NCI-H226 (cell line): ENCODE measurements around the gene HTD2.

Experiments used
- DNase-seq: peaks from one replicate; pipeline ENCODE4 v3.0.0-alpha.2; 2015

Gene HTD2

DNA sequence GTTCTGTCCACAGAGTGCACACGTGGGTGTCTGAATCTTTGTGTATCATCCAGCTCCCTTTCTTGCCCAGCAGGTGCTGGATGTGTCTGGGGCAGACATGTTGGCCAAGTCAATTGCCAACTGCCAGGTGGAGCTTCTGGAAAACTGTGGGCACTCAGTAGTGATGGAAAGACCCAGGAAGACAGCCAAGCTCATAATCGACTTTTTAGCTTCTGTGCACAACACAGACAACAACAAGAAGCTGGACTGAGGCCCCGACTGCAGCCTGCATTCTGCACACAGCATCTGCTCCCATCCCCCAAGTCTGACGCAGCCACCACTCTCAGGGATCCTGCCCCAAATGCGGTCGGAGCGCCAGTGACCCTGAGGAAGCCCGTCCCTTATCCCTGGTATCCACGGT, 12.8 kb upstream of the HTD2 start:
- no peak for DNase-seq

DNA sequence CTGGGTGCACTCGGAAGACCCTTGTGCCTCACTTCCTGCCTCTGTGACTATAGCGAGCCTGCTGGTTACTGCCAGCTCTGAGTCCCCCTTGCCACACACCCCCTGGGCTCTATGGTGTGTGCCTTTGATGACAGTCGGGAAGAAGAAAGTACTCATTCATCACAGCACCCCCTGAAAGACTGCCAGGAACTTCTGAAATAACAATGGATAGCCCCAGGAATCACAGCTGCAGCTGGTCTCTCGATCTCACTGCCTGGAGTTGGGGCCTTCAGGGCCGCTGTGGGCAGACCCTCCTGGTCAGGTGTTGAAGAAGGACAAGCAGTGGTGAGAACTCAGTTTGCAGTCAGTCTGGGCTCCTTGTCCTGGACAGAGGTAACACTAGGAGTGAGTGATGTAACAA, 10.1 kb upstream of the HTD2 start:
- no peak for DNase-seq

DNA sequence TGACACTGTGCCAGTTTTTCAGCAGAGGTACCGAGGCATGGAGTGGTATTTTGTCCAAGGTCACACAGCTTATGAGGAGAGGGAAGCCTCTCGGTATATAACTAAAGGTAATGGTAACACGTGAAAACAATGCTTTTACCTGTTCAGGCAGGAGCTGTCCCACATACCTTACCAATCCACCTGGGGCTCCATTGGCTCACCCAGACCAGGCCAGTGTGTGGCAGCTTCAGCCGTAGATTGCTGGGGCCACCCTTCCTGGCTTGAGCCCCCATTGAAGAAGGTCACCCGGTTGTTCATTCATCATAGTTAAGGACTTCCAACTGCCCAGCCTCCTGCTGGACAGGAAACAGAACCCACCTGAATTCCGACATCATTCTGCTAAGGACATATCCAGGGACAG, 9.5 kb upstream of the HTD2 start:
- DNase-seq: no peak

DNA sequence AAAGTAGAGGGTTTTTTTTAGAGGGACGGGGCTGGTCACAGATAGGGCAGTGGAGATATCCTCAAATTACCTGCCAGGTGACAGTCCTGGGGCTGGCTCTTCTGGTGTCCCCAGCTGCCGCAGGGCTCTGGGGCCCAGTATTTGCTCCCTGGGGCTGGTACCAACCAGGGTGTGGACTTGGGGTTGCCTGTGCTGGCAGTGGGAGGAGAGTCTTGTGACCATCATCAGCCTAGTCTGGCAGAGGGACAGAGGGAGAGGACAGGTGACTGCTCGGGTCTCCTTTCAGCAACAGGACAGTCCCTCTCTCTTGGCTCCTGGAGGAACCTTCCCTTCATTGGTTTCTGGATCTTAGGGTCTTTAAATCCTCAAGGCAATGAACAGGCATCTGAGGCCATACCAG, 8.1 kb upstream of the HTD2 start:
- DNase-seq: no peak

DNA sequence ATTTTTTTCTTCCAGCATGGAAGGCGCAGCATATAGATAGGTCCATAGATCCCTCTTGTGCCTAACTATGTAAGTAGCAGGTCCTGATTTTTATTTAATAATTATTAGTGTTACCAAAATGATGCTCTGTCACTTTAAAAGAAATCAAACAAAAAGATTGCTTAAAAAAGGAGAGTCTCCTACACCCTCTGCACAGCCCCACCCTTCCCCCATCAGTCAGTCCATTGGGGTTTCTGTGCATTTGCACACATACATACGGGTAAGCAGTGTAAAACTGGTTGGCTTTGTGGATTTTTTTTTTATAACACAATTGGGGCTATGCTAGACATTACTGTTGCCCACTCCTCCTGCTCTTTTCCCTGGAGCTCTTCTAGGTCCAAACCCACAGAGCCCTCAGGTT, 7.2 kb upstream of the HTD2 start:
- DNase-seq: no peak

DNA sequence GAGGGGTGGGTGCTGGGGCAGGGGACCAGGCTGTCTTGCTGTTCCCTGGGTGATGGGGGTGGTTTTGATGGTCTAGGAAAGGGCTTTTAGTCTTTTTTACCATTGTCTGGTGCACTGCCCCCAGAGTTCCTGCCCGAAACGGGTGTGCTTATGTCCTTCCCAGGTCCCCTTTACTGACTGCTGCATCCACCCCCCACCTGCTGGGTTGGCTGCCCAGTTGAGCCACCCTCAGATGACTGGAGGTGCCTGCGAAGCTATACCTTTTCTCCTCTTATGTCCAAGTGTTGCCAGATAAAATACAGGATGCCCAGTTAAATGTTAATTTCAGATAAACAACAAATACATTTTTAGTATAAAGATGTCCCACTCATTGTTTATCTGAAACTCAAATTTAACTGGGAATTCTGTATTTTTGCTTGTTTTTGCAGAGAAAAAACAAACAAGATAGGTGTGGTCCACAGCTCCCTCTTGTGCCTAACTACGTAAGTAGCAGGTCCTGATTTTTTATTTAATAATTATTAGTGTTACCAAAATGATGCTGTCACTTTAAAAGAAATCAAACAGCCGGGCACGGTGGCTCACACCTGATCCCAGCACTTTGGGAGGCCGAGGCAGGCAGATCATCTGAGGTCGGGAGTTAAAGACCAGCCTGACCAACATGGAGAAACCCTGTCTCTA, 6.3 kb upstream of the HTD2 start:
- DNase-seq: no peak

DNA sequence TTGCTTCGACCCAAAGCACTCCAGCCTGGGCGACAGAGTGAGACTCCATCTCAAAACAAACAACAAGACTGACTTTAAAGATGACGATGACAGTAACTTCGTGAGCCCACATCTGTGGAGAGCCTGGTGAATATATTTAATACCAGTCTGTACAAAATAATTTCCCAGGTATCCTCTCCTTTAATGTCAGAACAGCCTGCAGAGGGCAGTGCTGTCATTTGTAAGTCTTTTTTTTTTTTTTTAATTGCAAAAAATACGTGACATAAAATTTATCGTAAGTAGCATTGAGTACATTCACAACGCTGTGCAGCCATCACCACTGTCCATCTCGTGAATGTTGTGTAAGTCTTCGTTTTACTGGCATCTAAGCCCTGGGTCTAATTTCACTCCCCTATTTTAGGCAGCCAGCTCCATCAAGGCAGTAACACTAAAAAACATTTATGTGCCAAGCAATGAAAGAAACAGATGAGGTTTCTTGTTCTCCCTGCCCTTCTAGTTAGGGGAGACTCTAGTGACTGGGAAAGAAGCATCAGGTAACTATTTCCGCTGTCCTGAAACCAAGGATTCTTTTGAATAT, 1.4 kb downstream of the HTD2 start:
- DNase-seq: no peak

DNA sequence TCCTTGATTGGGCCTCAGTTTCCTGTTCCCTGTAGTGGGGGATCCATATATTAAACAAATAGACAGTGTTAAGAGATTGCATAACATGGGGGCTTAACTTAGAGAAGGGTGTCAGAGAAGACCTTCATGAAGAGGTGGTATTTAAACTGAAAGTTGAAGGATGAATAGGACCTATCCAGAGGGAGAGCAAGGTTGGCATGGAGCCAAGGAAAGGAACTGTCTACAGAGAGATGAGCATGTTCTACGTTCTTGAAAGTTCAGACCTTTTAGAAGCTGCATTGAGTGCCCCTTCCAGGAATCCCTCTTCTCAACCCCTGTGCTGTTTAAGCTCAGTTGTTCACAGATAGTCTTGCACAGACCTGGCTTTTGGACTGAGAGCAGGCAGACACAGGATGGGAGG, 2.4 kb downstream of the HTD2 start:
- DNase-seq: no peak

DNA sequence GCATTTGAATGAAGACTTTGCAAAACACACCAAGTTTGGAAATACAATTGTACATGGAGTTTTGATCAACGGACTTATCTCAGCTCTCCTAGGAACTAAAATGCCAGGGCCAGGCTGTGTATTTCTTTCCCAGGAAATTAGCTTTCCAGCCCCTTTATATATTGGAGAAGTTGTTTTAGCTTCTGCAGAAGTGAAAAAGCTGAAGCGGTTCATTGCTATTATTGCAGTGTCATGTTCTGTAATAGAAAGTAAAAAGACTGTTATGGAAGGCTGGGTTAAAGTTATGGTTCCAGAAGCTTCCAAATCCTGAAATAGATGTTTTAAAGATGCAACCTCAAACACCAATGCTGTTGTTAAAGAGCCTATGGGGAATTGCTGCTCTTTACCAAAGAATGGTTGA, 11.5 kb downstream of the HTD2 start:
- DNase-seq: no peak

DNA sequence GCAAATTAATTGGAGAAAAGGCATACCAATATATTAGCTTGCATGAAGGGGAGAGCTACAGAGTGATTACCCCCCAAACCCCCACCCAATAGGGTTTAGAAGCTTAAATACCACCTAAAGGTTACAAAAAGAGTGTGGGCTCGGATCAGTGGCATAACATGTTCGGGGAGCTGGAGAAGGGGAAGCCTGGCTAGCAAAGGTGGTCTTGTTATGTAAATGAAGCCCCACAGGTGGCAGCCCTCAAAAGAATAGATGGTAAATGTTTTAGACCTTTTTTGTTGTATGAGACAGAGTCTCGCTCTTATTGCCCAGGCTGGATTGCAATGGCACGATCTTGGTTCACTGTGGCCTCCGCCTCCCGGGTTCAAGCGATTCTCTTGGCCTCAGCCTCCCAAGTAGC, 15.5 kb downstream of the HTD2 start:
- no peak for DNase-seq

DNA sequence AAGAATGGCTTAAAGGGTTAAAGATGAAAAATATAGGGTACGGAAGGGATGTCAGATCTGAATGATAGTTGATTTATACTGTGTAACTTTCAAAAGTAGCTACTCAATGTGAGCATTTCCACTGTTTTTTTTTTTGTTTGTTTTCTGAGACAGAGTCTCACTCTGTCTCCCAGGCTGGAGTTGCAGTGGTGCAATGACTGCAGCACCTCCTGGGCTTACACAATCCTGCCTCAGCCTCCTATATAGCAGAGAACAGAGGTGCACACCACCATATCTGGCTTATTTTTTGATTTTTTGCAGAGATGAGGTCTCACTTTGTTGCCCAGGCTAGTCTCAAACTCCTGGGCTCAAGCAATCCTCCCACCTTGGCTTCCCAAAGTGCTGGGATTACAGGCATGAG, 16.5 kb downstream of the HTD2 start:
- no peak for DNase-seq

DNA sequence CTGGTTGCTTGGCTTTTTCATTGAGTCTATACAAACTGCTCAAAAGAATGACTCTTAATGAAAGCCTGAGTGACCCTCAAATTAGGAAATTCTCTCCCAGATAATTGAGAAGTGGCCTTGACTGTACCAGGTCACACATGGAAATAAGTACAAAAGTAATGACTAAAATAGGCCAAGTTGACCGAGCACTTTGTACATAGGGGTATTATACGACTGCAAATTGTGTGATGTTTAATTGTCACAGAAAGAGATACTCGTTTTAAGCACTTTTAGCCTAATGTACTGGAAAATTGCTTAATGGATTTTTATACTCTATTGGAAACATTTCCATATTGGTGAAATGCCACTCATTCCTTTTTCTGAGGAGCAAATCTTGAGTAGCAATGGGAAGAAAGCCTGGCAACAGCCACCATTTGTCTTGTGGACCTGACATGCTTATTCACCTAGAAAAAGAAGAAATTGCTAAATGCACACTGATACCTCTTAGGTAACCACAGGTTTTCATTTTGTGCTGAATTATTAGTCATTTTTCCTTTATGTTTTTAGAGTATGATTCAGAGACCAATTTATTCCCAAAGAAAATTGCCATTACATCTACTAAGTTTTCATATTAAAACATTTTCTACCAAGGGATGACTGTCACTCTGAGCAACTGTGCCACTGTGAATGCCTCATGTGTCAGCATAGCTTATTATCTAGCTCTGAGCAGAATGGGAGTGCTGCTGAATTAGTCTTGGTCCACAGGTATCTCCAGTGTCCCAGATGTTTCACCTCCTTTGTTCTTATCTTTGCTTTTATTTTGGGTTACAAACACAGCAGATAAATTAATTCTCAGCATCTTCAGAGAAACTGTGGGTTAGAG, 17.4 kb downstream of the HTD2 start:
- DNase-seq: no peak

DNA sequence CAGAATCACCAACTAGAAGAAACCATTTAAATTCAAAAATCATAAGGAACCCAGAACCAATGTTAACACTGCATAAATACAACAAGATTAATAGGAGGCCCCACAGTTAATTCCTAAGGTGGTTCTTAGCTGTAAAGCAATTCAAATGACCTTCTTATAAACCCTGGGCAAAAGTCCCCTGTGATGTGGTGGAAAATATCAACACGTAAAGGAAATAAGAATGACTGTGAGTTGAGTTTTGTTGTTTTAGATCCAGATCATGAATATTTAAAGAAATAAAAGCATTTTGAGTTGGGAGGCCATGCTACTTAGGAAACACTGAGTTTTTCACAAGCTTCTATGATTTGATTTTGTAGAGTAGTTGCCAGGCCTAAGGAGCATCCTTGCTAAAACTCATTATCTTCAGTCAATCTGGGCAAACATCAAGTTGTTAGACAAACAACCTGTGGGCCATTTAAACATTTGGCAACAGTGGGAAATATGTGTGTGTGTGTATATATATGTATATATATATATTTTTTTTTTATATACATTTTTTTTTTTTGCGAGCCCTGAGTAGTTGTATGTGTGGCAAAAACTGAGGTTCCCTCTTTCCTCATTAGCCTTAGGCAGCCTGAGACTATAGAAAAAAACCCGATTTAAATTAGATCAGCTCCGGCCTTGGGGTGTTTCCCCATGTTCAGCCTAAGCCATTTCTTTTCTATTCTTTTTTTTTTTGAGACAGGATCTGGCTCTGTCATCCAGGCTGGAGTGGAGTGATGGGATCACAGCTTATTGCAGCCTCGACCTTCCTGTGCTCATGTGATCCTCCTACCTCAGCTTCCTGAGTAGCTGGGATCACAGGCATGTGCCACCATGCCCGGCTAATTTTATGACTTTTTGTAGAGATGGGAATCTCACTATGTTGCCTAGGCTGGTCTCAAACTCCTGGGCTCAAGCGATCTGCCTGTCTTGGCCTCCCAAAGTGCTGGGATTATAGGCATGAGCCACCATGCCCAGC, 18.4 kb downstream of the HTD2 start:
- DNase-seq: no peak

DNA sequence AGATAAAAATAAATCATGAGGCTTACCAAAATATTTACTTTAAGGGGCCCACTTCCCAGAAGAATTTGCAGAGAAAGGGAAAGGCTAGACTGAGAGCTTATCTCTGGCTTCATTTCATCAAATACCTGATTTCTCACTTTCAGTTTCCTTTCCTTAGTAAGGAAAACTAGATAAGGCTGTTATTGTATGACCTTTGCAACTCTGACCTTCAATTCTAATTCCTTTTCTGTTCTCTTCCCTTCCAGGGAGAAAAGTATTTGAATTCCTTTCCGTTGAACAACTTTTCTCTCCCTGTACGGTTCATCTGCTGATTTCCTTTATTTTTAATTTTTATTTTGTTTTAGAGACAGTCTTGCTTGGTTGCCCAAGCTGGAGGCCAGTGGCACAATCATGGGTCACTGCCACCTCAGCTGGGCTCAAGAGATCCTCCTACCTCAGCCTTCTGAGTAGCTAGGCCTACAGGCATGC, 19.2 kb downstream of the HTD2 start:
- DNase-seq: peak; percentile 24

DNA sequence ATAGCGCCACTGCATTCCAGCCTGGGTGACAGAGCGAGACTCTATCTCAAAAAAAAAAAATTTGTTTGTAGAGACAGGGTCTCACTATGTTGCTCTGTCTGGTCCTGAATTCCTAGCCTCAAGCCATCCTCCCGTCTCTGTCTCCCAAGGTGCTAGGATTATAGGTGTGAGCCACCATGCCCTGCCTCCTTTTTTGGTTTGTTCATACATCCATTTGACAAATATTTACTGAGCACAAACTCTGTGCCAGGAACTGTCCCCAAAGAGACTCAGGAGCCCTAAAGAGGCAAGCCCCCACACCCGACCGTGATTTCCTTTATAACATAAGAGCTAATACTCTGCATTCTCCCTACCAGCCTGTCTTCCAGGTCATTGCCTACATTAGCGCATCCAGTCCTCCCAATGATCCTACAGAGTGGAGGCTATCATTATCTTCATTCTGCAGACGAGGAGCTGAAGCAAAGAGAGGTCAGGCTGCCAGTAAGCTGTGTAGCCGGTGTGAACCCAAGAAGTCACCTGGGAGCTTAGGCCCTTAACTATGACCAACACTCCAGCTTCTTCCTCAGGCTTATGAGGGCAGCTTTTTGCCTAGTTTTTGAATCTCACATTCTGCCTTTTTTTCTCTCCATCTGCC, 20.1 kb downstream of the HTD2 start:
- no peak for DNase-seq

DNA sequence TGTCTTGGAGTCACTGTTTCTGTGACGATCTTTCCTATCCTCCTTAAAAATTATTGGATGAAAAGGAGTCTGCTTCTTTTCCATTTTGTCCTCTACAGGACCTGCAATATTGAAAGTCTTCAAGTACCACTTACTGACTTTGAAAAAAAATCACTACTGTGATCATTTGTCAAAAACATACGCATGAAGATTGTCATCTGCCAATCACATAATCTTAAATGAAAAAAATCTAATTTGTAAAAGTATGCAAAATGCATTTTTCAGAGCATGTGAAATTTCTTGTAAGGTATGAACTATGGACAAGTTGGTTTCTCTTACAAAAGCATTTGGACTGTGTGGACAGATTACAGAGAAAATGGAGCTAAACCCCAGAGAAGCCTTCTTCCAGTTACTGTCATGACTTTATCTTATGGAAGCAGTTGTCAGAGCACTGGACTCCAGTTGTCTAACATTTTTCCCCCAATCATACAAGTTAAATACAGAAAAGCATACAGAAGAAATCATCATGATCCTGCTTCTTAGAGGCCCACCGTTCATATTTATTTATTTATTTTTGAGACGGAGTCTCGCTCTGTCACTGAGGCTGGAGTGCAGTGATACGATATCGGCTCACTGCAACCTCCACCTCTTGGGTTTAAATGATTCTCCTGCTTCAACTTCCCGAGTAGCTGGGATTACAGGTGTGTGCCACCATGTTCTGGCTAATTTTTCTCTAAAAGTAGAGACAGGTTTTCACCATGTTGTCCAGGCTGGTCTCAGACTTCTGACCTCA, 23.0 kb downstream of the HTD2 start:
- DNase-seq: no peak

DNA sequence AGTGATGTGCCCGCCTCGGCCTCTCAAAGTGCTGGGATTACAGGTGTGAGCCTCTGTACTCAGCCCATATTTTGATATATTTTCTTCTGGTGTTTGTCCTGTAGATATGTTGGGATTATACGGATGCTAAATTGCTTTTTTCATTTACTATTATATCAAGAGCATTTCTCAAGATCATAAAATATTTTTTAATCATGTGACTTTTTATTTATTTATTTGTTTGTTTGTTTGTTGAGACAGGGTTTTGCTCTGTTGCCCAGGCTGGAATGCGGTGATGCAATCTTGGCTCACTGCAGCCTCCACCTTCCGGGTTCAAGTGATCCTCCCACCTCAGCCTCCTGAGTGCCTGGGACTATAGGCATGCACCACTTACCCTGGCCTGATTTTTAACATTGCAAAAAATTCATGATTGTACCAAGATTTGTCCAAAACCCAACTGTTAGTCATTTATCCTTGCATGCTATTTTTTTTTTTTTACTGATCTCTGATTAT, 23.6 kb downstream of the HTD2 start:
- DNase-seq: no peak

DNA sequence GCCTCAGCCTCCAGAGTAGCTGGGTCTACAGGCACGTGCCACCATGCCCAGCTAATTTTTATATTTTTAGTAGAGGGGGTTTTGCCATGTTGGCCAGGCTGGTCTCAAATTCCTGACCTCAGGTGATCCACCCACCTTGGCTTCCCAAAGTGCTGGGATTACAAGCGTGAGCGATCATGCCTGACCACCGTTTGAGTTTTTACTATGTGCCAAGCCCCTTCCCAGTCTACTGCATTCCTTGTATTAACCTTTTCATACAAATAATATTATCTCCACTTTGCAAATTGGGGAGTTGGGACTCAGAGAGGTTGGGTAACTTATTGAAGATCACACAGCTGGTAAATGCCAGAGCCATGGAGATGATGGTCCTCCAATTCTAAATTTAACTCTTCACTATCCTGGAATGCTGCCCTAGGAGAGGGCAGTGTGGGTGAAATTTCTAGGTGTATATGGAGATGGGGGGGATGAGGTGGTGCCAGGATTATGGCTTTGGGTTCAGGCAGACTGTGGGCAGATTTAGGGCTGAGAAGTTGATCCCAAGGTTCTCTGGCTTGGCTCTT, 25.4 kb downstream of the HTD2 start:
- DNase-seq: no peak

DNA sequence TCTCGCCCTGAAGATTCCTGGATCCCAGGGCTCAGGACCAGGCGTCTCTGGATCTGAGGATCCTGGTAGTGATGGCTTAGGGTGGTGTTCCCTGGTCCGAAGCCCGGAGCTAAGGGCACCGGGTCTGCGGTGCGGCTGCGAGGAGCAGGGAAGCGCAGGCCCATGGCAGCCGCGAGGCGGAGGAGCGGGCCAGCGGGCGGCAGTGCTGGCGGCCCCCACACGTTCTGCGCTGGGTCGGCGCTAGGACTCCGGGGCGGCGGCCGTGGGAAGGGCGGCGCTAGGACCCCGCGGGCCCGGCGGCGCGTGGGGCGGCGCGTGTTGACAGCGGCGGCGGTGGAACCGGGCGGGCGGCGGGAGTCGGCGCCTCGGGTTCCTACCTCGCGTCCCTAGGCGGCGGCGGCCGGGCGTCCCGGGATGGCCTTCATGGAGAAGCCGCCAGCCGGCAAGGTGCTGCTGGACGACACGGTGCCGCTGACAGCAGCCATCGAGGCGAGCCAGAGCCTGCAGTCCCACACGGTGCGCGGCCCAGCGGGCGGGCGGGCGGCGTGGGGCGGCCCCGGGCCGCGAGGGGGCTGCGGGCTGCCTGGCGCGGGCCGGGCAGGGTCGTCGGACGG, 26.4 kb downstream of the HTD2 start, which contains the start of gene PXK:
PXK (plus strand) TSS at position 318 of the 614 bp plus-strand sequence; CDS start at position 415, 97 bp downstream.
- peak; percentile 76 for DNase-seq
